Osteoblast (primary cell): ENCODE data around the gene SPRR2E. TPM values are rescaled to one million over a fixed set of nuclear protein-coding genes. Genes with fewer than 3 reads are reported as not detected.

Experiments used
- DNase-seq: peaks from one replicate; pipeline ENCODE4 v3.0.0; 2011; ENCODE audit warnings: low spot score, mixed read lengths; ENCODE audit not compliant: insufficient read length; ENCODE audit errors: missing footprints
- H2AFZ ChIP-seq: 2 replicates; pipeline ENCODE4 v1.6.0; 2011; ENCODE audit warnings: mild to moderate bottlenecking, low read length
- H3K27ac ChIP-seq: 2 replicates; pipeline ENCODE4 v1.5.1; 2011; ENCODE audit warnings: mild to moderate bottlenecking, low read depth, low read length, moderate library complexity
- H3K27me3 ChIP-seq: 2 replicates; pipeline ENCODE4 v1.6.0; 2012; ENCODE audit warnings: mild to moderate bottlenecking, control low read depth, inconsistent platforms, low read length, moderate library complexity; ENCODE audit not compliant: insufficient read depth
- H3K36me3 ChIP-seq: 2 replicates; pipeline ENCODE4 v1.5.1; 2011; ENCODE audit warnings: mild to moderate bottlenecking, low read length, control low read depth, moderate library complexity; ENCODE audit not compliant: insufficient read depth
- H3K4me1 ChIP-seq: 2 replicates; pipeline ENCODE4 v1.5.1; 2011; ENCODE audit warnings: mild to moderate bottlenecking, low read length, control low read depth, moderate library complexity; ENCODE audit not compliant: insufficient read depth
- H3K4me2 ChIP-seq: 2 replicates; pipeline ENCODE4 v1.6.0; 2011; ENCODE audit warnings: mild to moderate bottlenecking, low read length; ENCODE audit not compliant: insufficient read depth
- H3K4me3 ChIP-seq: fragments of 200-600 bp; sonication (generic); 3 replicates; pipeline ENCODE4 v1.5.1; 2012; ENCODE audit warnings: mild to moderate bottlenecking, low read length, inconsistent platforms; ENCODE audit not compliant: insufficient read depth
- H3K79me2 ChIP-seq: 2 replicates; pipeline ENCODE4 v1.6.0; 2012; ENCODE audit warnings: mild to moderate bottlenecking, low read length, control low read depth, inconsistent platforms; ENCODE audit not compliant: insufficient read depth
- H3K9me3 ChIP-seq: 2 replicates; pipeline ENCODE4 v1.5.1; 2011; ENCODE audit warnings: low read depth, low read length, control low read depth
- H4K20me1 ChIP-seq: 2 replicates; pipeline ENCODE4 v1.6.0; 2012; ENCODE audit warnings: mild to moderate bottlenecking, low read length, control low read depth; ENCODE audit not compliant: insufficient read depth
- CTCF ChIP-seq: IDR thresholded peaks from 2 replicates; pipeline ENCODE4 v1.5.1; 2011; ENCODE audit warnings: mild to moderate bottlenecking, low read depth, low read length, moderate library complexity; ENCODE audit errors: extremely low read depth
- total RNA-seq: library from RNA; depleted of rRNA; stranded (reverse); fragments of >200 nt; gene quantifications from 2 replicates; pipeline ENCODE4 v1.2.3, GENCODE V29; 2012

The SPRR2E gene
- not detected in 2 replicates for total RNA-seq

- Histone ChIP-seq H3K4me2 (no peak within 1 kb of the TSS), H3K36me3 (no peaks in the 10 kb centered on the region), H3K4me3 (no peak within 1 kb of the TSS), H4K20me1 (no peaks in the 10 kb centered on the region), H3K9me3 (no peaks in the 10 kb centered on the region), H3K27ac (no peak within 1 kb of the TSS), H3K79me2 (no peaks in the 10 kb centered on the region), H2AFZ (no peak within 1 kb of the TSS), H3K4me1 (no peaks in the 10 kb centered on the region), H3K27me3 (no peaks in the 10 kb centered on the region)
- DNase-seq, result no peak
- TF ChIP-seq CTCF, result no peak
Measured at GRCh38 chr1:153094426-153094825, at the start of gene SPRR2E. Gene SPRR2E (minus strand): TSS chr1:153094526. CDS start chr1:153093751, 775 bp downstream.

GRCh38 chr1:153141377-153141776, 47.1 kb upstream of the SPRR2E start:
- H3K4me2 ChIP-seq, result no peak overlapping the region
- no peaks in the 10 kb centered on the region for H4K20me1 ChIP-seq
- H3K36me3 ChIP-seq, result no peaks in the 10 kb centered on the region
- no peaks in the 10 kb centered on the region for H3K27me3 ChIP-seq
- no peaks in the 10 kb centered on the region for H3K9me3 ChIP-seq
- no peaks in the 10 kb centered on the region for H3K79me2 ChIP-seq
- no peak for TF ChIP-seq CTCF
- DNase-seq, result no peak
- H3K4me3 ChIP-seq, result no peak overlapping the region
- H3K27ac ChIP-seq, result no peak overlapping the region
- no peak overlapping the region for H2AFZ ChIP-seq
- no peaks in the 10 kb centered on the region for H3K4me1 ChIP-seq

GRCh38 chr1:153140484-153140883, 46.2 kb upstream of the SPRR2E start:
- Histone ChIP-seq H3K27ac (no peak overlapping the region), H3K4me3 (no peak overlapping the region), H3K4me2 (no peak overlapping the region), H3K4me1 (no peaks in the 10 kb centered on the region), H3K79me2 (no peaks in the 10 kb centered on the region), H2AFZ (no peak overlapping the region), H4K20me1 (no peaks in the 10 kb centered on the region), H3K9me3 (no peaks in the 10 kb centered on the region), H3K27me3 (no peaks in the 10 kb centered on the region), H3K36me3 (no peaks in the 10 kb centered on the region)
- no peak for TF ChIP-seq CTCF
- DNase-seq, result no peak

- Histone ChIP-seq H3K4me3 (no peak overlapping the region), H2AFZ (no peak overlapping the region), H3K4me2 (no peak overlapping the region), H3K9me3 (no peaks in the 10 kb centered on the region), H3K79me2 (no peaks in the 10 kb centered on the region), H3K4me1 (no peaks in the 10 kb centered on the region), H3K36me3 (no peaks in the 10 kb centered on the region), H3K27ac (no peak overlapping the region), H4K20me1 (no peaks in the 10 kb centered on the region), H3K27me3 (no peaks in the 10 kb centered on the region)
- no peak for DNase-seq
- no peak for TF ChIP-seq CTCF
Measured at GRCh38 chr1:153133743-153134142, 39.4 kb upstream of the SPRR2E start.
